ENCODE measurements around the gene COL4A1.

DNA sequence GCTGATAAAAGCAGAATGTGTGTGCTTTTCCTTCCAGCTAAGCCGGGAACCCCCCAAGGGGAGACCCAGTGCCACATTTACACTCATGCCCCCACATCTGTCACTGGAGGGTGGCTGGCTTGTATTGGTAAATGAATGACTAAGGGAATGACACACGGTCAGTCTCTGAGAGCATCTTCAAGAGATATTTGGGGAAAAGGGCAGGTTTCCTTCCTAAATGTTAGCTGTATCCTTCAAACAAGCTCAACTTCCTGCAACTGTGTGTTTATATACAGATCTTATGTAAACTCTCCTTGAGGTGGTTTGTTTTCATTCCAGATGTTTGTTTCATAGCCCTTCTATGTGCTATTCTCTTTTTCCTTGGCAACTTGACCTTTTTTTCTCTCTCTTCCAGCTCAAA lies 192.6 kb downstream of the COL4A1 start:
- TF ChIP-seq, protein P1, sequence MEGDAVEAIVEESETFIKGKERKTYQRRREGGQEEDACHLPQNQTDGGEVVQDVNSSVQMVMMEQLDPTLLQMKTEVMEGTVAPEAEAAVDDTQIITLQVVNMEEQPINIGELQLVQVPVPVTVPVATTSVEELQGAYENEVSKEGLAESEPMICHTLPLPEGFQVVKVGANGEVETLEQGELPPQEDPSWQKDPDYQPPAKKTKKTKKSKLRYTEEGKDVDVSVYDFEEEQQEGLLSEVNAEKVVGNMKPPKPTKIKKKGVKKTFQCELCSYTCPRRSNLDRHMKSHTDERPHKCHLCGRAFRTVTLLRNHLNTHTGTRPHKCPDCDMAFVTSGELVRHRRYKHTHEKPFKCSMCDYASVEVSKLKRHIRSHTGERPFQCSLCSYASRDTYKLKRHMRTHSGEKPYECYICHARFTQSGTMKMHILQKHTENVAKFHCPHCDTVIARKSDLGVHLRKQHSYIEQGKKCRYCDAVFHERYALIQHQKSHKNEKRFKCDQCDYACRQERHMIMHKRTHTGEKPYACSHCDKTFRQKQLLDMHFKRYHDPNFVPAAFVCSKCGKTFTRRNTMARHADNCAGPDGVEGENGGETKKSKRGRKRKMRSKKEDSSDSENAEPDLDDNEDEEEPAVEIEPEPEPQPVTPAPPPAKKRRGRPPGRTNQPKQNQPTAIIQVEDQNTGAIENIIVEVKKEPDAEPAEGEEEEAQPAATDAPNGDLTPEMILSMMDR (IDR thresholded peaks at IDR 0.05; ENCODE audit: low read length): no peak
- no peak for TF ChIP-seq EZH2 (IDR thresholded peaks at IDR 0.05; ENCODE audit: borderline replicate concordance, low read length)

Measured in OCI-LY1 (cell line).